Tibial nerve (tissue), 4 donors: ENCODE results near the gene FBH1.

ENCODE experiments used
- EP300 ChIP-seq, 2 donors: sonication (generic); formaldehyde crosslinking; IDR thresholded peaks; one replicate each; pipeline ENCODE4 v1.6.1; 2017; ENCODE audit warnings: antibody characterized with exemption in 2 of 2, mild to moderate bottlenecking in 1 of 2
- POLR2A ChIP-seq, 2 donors: fragments of 450-650 bp; IDR thresholded peaks; one replicate each; pipeline ENCODE4 v1.6.1; 2017; ENCODE audit warnings: antibody characterized with exemption in 2 of 2, mild to moderate bottlenecking in 2 of 2, moderate library complexity in 2 of 2
- TF ChIP-seq, protein P1 (sequence below), 5 experiments: fragments of 200-600 bp in 3 of 5; fragments of 450-650 bp in 2 of 5; sonication (generic) in 3 of 5; IDR thresholded peaks; one replicate each; pipeline ENCODE4 v1.5.1; 2016 to 2019; ENCODE audit warnings: antibody characterized with exemption in 5 of 5, mild to moderate bottlenecking in 3 of 5, moderate library complexity in 2 of 5

DNA sequence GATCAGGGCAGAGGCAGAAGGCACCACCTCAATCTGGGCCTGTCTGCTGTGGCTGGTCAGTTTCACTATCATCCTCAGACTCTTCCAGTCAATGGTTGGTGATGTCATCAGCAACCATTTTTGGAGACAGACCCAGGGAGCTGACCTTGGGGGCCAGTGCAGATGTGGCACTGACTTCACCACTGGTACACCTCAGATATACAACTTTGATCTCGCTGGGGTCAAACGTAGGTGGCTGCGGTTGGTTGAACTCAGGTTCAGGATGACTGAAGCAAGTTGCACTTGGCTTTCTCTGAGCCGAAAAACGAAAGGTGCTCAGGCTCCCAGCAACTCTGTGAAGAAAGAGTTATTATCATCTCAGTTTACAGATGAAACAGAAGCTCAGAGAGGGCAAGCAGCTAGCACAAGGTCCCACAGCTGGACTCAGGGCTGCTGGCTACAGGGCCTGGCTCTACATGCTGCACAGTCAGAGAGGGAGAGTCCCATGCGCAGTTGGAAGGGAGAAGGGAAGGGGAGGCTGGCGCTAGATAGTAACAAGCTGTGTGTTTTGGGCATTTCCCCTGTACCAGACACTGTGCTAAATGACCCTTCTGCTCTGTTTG lies 27.6 kb upstream of the FBH1 start:
- TF ChIP-seq, protein P1, sequence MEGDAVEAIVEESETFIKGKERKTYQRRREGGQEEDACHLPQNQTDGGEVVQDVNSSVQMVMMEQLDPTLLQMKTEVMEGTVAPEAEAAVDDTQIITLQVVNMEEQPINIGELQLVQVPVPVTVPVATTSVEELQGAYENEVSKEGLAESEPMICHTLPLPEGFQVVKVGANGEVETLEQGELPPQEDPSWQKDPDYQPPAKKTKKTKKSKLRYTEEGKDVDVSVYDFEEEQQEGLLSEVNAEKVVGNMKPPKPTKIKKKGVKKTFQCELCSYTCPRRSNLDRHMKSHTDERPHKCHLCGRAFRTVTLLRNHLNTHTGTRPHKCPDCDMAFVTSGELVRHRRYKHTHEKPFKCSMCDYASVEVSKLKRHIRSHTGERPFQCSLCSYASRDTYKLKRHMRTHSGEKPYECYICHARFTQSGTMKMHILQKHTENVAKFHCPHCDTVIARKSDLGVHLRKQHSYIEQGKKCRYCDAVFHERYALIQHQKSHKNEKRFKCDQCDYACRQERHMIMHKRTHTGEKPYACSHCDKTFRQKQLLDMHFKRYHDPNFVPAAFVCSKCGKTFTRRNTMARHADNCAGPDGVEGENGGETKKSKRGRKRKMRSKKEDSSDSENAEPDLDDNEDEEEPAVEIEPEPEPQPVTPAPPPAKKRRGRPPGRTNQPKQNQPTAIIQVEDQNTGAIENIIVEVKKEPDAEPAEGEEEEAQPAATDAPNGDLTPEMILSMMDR (IDR thresholded peaks at IDR 0.05): no peak
- no peak for TF ChIP-seq EP300 (IDR thresholded peaks at IDR 0.05)
- TF ChIP-seq POLR2A (IDR thresholded peaks at IDR 0.05): no peak
